ENCODE results near the gene KAT14. TPM values are rescaled to one million over a fixed set of nuclear protein-coding genes. Genes with fewer than 3 reads are reported as not detected.
A peak's percentile ranks its signal among the peaks of the same experiment; 100 is the strongest.

KAT14 gene
- polyA plus RNA-seq, 2 of the 4 experiments (the other 2 are of a cell fraction): 12.1 to 18.8 TPM

DNA sequence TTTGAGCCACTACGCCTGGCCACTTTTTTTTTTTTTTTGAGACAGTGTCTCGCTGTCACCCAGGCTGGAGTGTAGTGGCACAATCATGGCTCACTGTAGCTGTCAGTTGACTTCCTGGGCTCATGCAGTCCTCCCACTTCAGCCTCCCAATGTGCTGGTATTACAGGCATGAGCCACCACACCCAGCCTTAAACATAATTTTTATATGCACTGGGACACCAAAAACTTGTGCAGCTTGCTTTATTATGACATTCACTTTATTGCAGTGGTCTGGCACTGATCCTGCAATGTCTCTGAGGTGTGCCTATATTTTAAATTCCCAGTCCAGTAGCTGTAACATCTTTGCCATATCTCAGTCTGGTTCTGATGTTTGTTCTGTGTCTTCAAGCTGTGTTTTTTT is 34.7 kb downstream of the KAT14 start:
- no peaks in the 10 kb centered on the region for H3K4me1 ChIP-seq
- no peak for TF ChIP-seq HOXA7 (CRISPR knock-in tag; IDR thresholded peaks at IDR 0.05)
- TF ChIP-seq CHD4 (IDR thresholded peaks at IDR 0.05; ENCODE audit: borderline replicate concordance): no peak
- ChIA-PET POLR2A (no interaction called here), CTCF (no interaction called here)
- no peak overlapping the region for H3K27ac ChIP-seq
- no peaks in the 10 kb centered on the region for H3K9me3 ChIP-seq
- ATAC-seq: no peak
- H3K4me2 ChIP-seq: no peak overlapping the region
- no peak for FAIRE-seq
- H3K4me3 ChIP-seq: no peak overlapping the region
- 100% methylated on average over 2 of the region's 2 CpGs for WGBS (ENCODE audit: missing lambda C conversion rate)
- DNase-seq (ENCODE audit: low read depth in 1 of 2, low spot score in 1 of 2): no peak

GRCh38 chr20:18174906-18175683 is 37.4 kb downstream of the KAT14 start:
- peaks cover 9% of the 10 kb centered on the region; the same call in 1 of the 3 replicates for H3K9me3 ChIP-seq
- no peak overlapping the region for H3K4me3 ChIP-seq
- TF ChIP-seq, protein P1, sequence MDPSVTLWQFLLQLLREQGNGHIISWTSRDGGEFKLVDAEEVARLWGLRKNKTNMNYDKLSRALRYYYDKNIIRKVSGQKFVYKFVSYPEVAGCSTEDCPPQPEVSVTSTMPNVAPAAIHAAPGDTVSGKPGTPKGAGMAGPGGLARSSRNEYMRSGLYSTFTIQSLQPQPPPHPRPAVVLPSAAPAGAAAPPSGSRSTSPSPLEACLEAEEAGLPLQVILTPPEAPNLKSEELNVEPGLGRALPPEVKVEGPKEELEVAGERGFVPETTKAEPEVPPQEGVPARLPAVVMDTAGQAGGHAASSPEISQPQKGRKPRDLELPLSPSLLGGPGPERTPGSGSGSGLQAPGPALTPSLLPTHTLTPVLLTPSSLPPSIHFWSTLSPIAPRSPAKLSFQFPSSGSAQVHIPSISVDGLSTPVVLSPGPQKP (IDR thresholded peaks at IDR 0.05; ENCODE audit: low read depth, low read length): no peak
- TF ChIP-seq SMC3 (IDR thresholded peaks at IDR 0.05) (no peak), EHMT2 (IDR thresholded peaks at IDR 0.05; ENCODE audit: low read depth) (no peak), EP300 (IDR thresholded peaks at IDR 0.05) (no peak), CTCF (IDR thresholded peaks at IDR 0.05) (no peak), RARB (CRISPR knock-in tag; IDR thresholded peaks at IDR 0.05) (no peak), NPAS2 (CRISPR knock-in tag; IDR thresholded peaks at IDR 0.05; ENCODE audit: borderline replicate concordance) (no peak), HDAC2 (IDR thresholded peaks at IDR 0.05) (no peak), BHLHE40 (IDR thresholded peaks at IDR 0.05; ENCODE audit: low read depth, low read length) (no peak), EHF (CRISPR knock-in tag; IDR thresholded peaks at IDR 0.05) (no peak), MAFK (IDR thresholded peaks at IDR 0.05; ENCODE audit: partially characterized antibody) (no peak), PBX3 (IDR thresholded peaks at IDR 0.05) (no peak), FOSL2 (IDR thresholded peaks at IDR 0.05) (no peak), FOSL2 (CRISPR knock-in tag; IDR thresholded peaks at IDR 0.05) (no peak)
- TF ChIP-seq, protein P2, sequence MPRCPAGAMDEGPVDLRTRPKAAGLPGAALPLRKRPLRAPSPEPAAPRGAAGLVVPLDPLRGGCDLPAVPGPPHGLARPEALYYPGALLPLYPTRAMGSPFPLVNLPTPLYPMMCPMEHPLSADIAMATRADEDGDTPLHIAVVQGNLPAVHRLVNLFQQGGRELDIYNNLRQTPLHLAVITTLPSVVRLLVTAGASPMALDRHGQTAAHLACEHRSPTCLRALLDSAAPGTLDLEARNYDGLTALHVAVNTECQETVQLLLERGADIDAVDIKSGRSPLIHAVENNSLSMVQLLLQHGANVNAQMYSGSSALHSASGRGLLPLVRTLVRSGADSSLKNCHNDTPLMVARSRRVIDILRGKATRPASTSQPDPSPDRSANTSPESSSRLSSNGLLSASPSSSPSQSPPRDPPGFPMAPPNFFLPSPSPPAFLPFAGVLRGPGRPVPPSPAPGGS (IDR thresholded peaks at IDR 0.05): no peak
- H3K4me1 ChIP-seq: no peaks in the 10 kb centered on the region
- CTCF ChIA-PET: interaction anchor here (1.2 kb wide), 1 partner anchor 493 kb away, joined by 3 read pairs; the partner anchor contains the start of gene RRBP1
- FAIRE-seq (no peak), DNase-seq (ENCODE audit: low read depth in 1 of 2, low spot score in 1 of 2) (no peak), ATAC-seq (no peak)
- H3K4me2 ChIP-seq: no peak overlapping the region
- POLR2A ChIA-PET: no interaction called here
- no peak overlapping the region for H3K27ac ChIP-seq
- WGBS (ENCODE audit: missing lambda C conversion rate): 90% methylated on average over 14 of the region's 14 CpGs

- WGBS (ENCODE audit: missing lambda C conversion rate): 89% methylated on average over 8 of the region's 8 CpGs
- CTCF ChIA-PET: interaction anchor here (1.6 kb wide), 1 partner anchor 99 kb away, joined by 4 read pairs; no protein-coding TSS in a partner anchor
- H3K4me1 ChIP-seq: no peaks in the 10 kb centered on the region
- DNase-seq (ENCODE audit: low read depth in 1 of 2, low spot score in 1 of 2) (peak in 1 of 2 experiments; percentile 18), ATAC-seq (peak in 1 of 2 experiments; percentile 56; a peak in 1 of 6 replicates), FAIRE-seq (no peak)
- H3K4me2 ChIP-seq: no peak overlapping the region
- POLR2A ChIA-PET: no interaction called here
- peaks cover 18% of the 10 kb centered on the region for H3K9me3 ChIP-seq
- H3K4me3 ChIP-seq: no peak overlapping the region
- no peak overlapping the region for H3K27ac ChIP-seq
- TF ChIP-seq JUN (IDR thresholded peaks at IDR 0.05) (no peak), TP53 (CRISPR knock-in tag; IDR thresholded peaks at IDR 0.05) (no peak), ZSCAN20 (CRISPR knock-in tag; IDR thresholded peaks at IDR 0.05) (no peak), PBX3 (IDR thresholded peaks at IDR 0.05) (no peak), NPAS2 (CRISPR knock-in tag; IDR thresholded peaks at IDR 0.05; ENCODE audit: borderline replicate concordance) (no peak), HOXA7 (CRISPR knock-in tag; IDR thresholded peaks at IDR 0.05) (no peak), NR3C1 (IDR thresholded peaks at IDR 0.05) (no peak), BHLHE40 (IDR thresholded peaks at IDR 0.05; ENCODE audit: low read depth, low read length) (no peak), CBX8 (IDR thresholded peaks at IDR 0.05) (no peak), CBX2 (IDR thresholded peaks at IDR 0.05; ENCODE audit: borderline replicate concordance, low read depth) (no peak), CHD2 (IDR thresholded peaks at IDR 0.05; ENCODE audit: low read length, partially characterized antibody) (no peak), KDM5A (IDR thresholded peaks at IDR 0.05) (no peak), RAD21 (conservative IDR thresholded peaks at IDR 0.05 in 1 of 2, IDR thresholded peaks at IDR 0.05 in 1 of 2) (no peak), POLR2A (IDR thresholded peaks at IDR 0.05; ENCODE audit: low read length) (no peak), FOSL2 (IDR thresholded peaks at IDR 0.05) (no peak), FOSL2 (CRISPR knock-in tag; IDR thresholded peaks at IDR 0.05) (no peak)
Observed at GRCh38 chr20:18176318-18176785, 38.7 kb downstream of the KAT14 start.

Measured in A549 (cell line).